HG03175 (cell line): ENCODE results near the gene GNPDA2.
"Not testable (repeated sequence)": the region's sequence is repeated elsewhere in the genome, so short reads cannot be mapped to it uniquely, and the experiment has no call there.

Experiments used
- ATAC-seq: cut with Tn5 transposase; IDR thresholded peaks from one replicate; pipeline ENCODE4 v1.9.1; 2021; ENCODE audit warnings: mild to moderate bottlenecking, moderate library complexity; ENCODE audit not compliant: unreplicated experiment

Gene GNPDA2

DNA sequence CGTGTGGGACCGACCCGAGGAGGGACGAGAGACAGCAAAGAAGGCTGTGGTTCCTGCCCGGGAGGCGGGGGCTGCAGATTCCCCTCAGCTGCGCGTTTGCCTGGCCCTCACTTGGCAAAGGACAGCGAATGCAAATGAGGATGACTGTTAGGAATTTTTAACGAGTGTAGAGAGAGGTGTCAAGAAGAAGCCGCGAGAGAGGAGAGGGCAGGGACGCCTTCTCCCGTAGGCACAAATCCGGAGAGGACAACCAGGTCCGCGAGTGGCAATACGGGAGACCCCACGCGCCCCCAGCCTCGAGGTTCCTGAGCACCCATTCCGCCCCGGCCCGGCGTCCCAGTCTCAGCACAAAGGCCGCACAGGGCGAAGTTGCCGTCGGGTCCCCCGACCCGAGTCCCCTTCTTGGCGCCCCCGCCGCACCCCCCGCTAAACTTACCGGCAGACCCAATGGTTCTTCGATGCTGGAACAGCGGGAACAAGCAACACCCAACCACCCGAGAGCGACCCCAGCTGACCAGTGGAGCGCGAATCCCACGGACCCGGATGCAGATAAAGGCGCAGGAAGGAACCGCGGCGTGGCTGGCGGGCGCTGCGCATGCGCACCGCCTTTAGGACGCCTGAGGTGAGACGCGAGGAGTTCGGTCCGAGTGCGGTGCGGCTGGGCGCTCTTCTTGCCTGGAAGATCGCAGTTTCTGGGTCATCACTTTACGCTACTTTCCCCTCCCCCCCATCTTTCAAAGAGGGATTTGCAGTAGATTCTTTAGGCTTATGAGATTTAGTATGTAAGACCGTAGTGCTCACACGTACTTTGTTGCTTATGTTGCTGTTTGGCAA lies at the start of gene GNPDA2:
TSS of gene GNPDA2 (minus strand) at position 519 of the 834 bp plus-strand sequence. CDS start 4,349 bp downstream, outside the sequence.
- peak; percentile 95 for ATAC-seq

GRCh38 chr4:44772340-44772739 lies 46.0 kb upstream of the GNPDA2 start:
- no peak for ATAC-seq

GRCh38 chr4:44771789-44772188 lies 45.4 kb upstream of the GNPDA2 start:
- no peak for ATAC-seq

DNA sequence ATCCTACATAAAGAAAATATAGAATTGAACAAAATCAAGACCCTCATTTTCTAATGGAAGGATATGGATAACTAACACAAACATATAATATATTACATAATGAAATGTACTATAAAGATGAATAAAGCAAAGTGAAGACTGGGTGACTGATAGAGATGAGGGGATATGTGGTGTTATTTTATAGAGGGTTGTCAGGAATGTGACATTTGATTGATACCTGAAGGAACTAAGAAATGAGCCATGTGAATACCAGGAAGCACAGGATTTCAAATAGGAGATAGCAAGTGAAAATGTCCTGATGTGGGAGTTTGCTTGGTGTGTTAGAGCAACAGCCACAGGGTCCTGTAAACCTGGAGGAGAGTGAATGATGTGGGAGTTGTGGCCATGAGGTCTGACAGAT lies 40.1 kb upstream of the GNPDA2 start:
- no peak for ATAC-seq

DNA sequence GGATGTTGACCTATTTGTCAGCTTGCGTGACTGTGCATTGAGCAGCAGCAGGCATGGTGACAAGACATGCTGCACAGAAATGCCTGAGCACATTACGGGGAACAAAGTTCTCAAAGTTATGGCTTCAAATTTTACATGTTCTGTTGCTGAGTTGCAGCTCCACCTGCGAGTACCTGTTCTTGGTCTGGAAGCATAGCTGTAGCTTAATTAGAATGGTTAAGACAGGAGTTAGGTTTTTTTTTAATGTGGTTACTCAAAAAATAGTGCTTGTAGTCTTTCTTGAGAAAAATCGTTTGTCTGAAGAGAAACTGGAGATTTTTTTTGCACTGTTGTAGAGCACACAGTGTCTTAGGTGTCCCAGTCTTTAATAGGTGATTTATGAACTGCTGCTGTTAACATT lies 38.8 kb upstream of the GNPDA2 start:
- ATAC-seq: no peak

- ATAC-seq: no peak
Measured at GRCh38 chr4:44761306-44761705, 35.0 kb upstream of the GNPDA2 start.

GRCh38 chr4:44760142-44760898 lies 34.0 kb upstream of the GNPDA2 start:
- ATAC-seq: peak; percentile 81

GRCh38 chr4:44756559-44756958 lies 30.2 kb upstream of the GNPDA2 start:
- no peak for ATAC-seq

DNA sequence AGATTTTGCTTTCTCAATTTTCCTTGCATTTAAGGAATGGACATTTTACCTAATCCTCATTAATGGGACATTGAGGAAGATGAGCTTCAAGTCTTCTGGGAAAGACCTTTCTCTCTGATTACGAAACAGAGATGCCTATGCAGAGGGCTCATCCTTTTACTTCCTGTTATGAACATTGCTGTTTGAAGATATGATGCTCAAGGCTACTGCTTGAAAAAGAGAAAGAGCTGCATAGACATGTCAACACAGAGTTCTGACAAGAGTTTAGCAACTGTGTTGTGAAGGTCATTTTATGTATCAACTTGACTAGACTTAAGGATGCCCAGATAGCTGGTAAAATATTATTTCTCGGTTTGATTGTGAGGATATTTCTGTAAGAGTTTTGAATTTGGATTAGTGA lies 13.8 kb upstream of the GNPDA2 start:
- ATAC-seq: no peak

DNA sequence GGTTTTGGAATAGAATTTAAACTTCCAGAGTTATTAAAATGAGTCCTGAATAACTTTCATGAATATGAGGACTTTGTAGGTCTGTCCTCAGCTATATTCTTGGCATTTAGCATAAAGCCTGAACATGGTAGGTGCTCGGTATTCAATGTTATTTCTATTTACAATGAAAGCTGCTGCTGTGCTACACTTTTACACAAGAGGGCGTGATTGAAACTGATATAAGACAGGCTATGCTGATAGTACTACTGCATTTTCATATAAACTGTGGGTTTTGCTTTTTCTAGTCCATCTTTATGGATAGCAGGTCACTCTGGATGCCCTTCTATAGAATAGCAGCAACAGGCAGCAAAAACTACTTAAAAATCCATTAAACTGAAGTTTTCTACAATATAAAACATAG lies 12.3 kb upstream of the GNPDA2 start:
- no peak for ATAC-seq

DNA sequence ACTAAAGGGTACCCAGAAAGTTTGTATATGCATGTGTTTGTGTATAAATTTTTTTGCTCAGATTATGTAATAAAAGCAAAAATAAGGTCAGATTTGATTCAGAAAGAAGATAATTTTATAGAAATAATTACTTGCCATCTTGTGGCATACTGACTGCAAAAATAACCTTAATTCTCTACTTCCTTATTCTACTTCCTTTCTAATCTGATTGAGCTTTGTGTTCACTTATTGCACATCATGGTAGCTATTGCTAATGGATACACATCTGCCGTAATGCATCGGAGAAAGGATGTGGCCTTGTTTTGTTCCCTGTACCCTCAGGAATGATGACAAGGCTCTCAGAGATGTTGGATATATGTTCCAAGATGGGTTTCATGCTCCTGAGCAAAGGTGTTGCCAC lies 10.5 kb upstream of the GNPDA2 start:
- ATAC-seq: no peak

DNA sequence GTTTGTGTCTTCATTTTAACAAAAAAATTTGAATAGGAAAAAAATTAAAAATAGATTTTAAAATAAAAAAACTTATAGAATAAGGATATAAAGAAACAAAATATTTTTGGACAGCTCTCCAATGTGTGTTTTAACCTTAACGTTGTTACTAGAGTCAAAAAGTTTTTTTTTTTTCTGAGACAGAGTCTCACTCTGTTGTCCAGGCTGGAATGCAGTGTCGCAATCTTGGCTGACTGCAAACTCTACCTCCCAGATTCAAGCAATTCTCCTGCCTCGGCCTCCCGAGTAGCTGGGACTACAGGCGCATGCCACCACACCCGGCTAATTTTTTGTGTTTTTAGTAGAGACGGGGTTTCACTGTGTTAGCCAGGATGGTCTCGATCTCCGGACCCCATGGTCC lies 2.3 kb upstream of the GNPDA2 start:
- not testable (repeated sequence) for ATAC-seq

- ATAC-seq: no peak
Measured at GRCh38 chr4:44727471-44727870, 1.1 kb upstream of the GNPDA2 start.

DNA sequence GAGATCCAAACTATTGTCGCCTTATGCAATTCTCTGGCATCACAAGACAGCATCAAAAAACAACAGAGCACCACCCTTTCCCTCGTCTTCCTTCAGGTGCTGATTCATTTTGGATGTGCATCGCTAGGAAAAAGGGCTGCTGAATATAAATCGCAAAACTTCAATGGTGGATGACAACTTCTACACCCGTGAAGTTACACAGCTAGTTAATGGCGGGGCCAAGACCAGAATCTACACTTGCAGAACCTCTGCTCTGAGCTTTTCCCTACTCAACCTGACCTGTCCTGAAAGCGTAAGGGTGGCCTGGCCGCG lies 674 bp downstream of the GNPDA2 start:
- ATAC-seq: no peak

GRCh38 chr4:44725166-44725565 lies 1.2 kb downstream of the GNPDA2 start:
- no peak for ATAC-seq

GRCh38 chr4:44722001-44722400 lies 4.4 kb downstream of the GNPDA2 start:
- no peak for ATAC-seq

GRCh38 chr4:44720371-44720770 lies 6.0 kb downstream of the GNPDA2 start:
- no peak for ATAC-seq

DNA sequence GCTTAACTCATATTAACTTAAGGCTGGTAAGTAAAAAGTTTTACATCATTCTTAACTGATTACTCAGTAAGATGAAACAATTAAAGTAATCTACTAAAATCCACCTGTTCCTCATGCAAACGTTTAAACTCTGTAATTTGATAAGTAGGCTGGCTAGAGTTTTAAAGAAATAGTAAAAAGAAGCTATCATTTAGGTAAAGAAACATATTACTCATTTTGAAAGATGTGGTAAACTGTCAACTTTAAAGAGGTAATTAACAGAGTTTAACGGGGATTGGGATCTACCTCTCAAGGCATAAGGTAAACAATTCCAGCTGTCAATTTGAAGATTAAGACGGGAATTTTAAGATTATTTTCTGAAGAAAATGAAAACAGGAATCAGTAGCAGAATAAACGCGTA lies 9.8 kb downstream of the GNPDA2 start:
- ATAC-seq: no peak

- ATAC-seq: no peak
Measured at GRCh38 chr4:44713125-44713524, 13.2 kb downstream of the GNPDA2 start.

GRCh38 chr4:44704673-44705072 lies 21.7 kb downstream of the GNPDA2 start:
- no peak for ATAC-seq

- ATAC-seq: no peak
Measured at GRCh38 chr4:44701037-44701436, 25.3 kb downstream of the GNPDA2 start.

DNA sequence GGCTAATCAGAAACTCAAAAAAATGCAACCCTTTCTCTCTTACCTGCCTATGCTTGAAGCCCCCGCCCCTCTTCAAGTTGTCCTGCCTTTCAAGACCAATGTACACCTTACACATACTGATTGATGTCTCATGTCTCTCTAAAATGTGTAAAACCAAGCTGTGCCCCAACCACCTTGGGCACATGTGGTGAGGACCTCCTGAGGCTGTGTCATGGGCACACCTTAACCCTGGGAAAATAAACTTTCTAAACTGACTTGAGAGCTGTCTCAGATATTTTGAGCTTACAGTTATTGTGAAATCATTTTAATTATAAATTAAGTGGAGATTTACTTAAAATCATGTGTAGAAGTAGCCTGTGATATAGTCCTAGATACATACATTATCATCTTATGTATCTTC lies 25.9 kb downstream of the GNPDA2 start:
- no peak for ATAC-seq
